IMR-90 (cell line): Measurements from ENCODE around the gene C19orf25. TPM values are rescaled to one million over a fixed set of nuclear protein-coding genes. Genes with fewer than 3 reads are reported as not detected.

Experiments used
- ATAC-seq: fragments of 200-7000 bp; cut with Tn5 transposase; 2 replicates; pipeline ENCODE4 v1.9.1; 2020; ENCODE audit warnings: low read depth, mild to moderate bottlenecking, moderate library complexity
- BruUV-seq: library from RNA; stranded (reverse); fragments of 400-500 nt; replicated peaks from 2 replicates; lab custom pipeline; 2021; lab: Mats Ljungman, UMichigan
- CTCF ChIA-PET: fragments of 300-600 bp; formaldehyde crosslinking; extraction: SDS; loops from one replicate; lab custom pipeline; 2021; ENCODE audit warnings: antibody characterized with exemption; lab: Yijun Ruan, JAX
- POLR2A ChIA-PET: fragments of 300-600 bp; sonication (Branson Sonifier 250); formaldehyde crosslinking; loops from one replicate; lab custom pipeline; 2022; ENCODE audit warnings: antibody characterized with exemption; ENCODE audit not compliant: unreplicated experiment; lab: Charles Lee
- DNase-seq: peaks from one replicate; pipeline ENCODE4 v3.0.0; 2013
- H2AFZ ChIP-seq: replicated peaks from 2 replicates; pipeline ENCODE3; 2013; ENCODE audit warnings: low read length, mild to moderate bottlenecking; ENCODE audit not compliant: poor library complexity
- H2AK5ac ChIP-seq: 2 replicates; pipeline ENCODE4 v1.6.1; 2013; ENCODE audit warnings: low read depth, low read length, inconsistent platforms
- H2AK9ac ChIP-seq: replicated peaks from 2 replicates; pipeline ENCODE3; 2013; ENCODE audit warnings: mild to moderate bottlenecking, low read depth, low read length, moderate library complexity; ENCODE audit not compliant: poor library complexity
- H2BK120ac ChIP-seq: 2 replicates; pipeline ENCODE4 v1.6.1; 2013; ENCODE audit warnings: low read depth, low read length, inconsistent platforms
- H2BK15ac ChIP-seq: 3 replicates; pipeline ENCODE4 v1.6.1; 2013; ENCODE audit warnings: low read depth, low read length, inconsistent platforms
- H2BK20ac ChIP-seq: 2 replicates; pipeline ENCODE4 v1.6.1; 2013; ENCODE audit warnings: low read depth, mild to moderate bottlenecking, inconsistent platforms, low read length, moderate library complexity
- H2BK5ac ChIP-seq: 2 replicates; pipeline ENCODE4 v1.6.1; 2013; ENCODE audit warnings: mild to moderate bottlenecking, low read depth, low read length, inconsistent platforms; ENCODE audit not compliant: poor library complexity, severe bottlenecking
- H3K14ac ChIP-seq: replicated peaks from 2 replicates; pipeline ENCODE4 v1.6.1; 2013; ENCODE audit warnings: low read depth, low read length, inconsistent platforms
- H3K18ac ChIP-seq: 2 replicates; pipeline ENCODE4 v1.6.1; 2013; ENCODE audit warnings: low read depth, low read length, control low read depth
- H3K23ac ChIP-seq: 2 replicates; pipeline ENCODE4 v1.6.1; 2013; ENCODE audit warnings: low read depth, low read length, inconsistent platforms
- H3K27ac ChIP-seq: 2 replicates; pipeline ENCODE4 v1.5.1; 2013; ENCODE audit warnings: mild to moderate bottlenecking, control low read depth, low read length; ENCODE audit not compliant: insufficient read depth
- H3K27me3 ChIP-seq: 2 replicates; pipeline ENCODE4 v1.6.1; 2013; ENCODE audit warnings: low read length; ENCODE audit not compliant: control insufficient read depth, insufficient read depth
- H3K36me3 ChIP-seq: 2 replicates; pipeline ENCODE4 v1.6.1; 2013; ENCODE audit warnings: low read length, mixed read lengths; ENCODE audit not compliant: control insufficient read depth, insufficient read depth
- H3K4ac ChIP-seq: 2 replicates; pipeline ENCODE4 v1.6.1; 2013; ENCODE audit warnings: low read depth, low read length, inconsistent platforms
- H3K4me1 ChIP-seq: 2 replicates; pipeline ENCODE4 v1.6.1; 2013; ENCODE audit warnings: low read length, mixed read lengths; ENCODE audit not compliant: control insufficient read depth, insufficient read depth
- H3K4me2 ChIP-seq: 2 replicates; pipeline ENCODE4 v1.6.1; 2013; ENCODE audit warnings: low read depth, mild to moderate bottlenecking, control low read depth, low read length, moderate library complexity
- H3K4me3 ChIP-seq: 2 replicates; pipeline ENCODE4 v1.5.1; 2013; ENCODE audit warnings: low read depth, mild to moderate bottlenecking, control low read depth, low read length, moderate library complexity; ENCODE audit not compliant: insufficient read depth
- H3K56ac ChIP-seq: 2 replicates; pipeline ENCODE4 v1.6.1; 2013; ENCODE audit warnings: low read length, inconsistent platforms; ENCODE audit not compliant: insufficient read depth; ENCODE audit errors: extremely low read depth
- H3K79me1 ChIP-seq, 2 experiments: 2 replicates each; pipeline ENCODE4 v1.6.1; 2013; ENCODE audit warnings: low read length in 2 of 2, inconsistent platforms in 1 of 2, low read depth in 1 of 2
- H3K9ac ChIP-seq: 2 replicates; pipeline ENCODE4 v1.6.1; 2013; ENCODE audit warnings: low read depth, low read length, control low read depth
- H3K9me1 ChIP-seq: 2 replicates; pipeline ENCODE4 v1.6.1; 2013; ENCODE audit warnings: low read length, inconsistent platforms; ENCODE audit not compliant: insufficient read depth
- H3K9me3 ChIP-seq: 2 replicates; pipeline ENCODE4 v1.6.1; 2013; ENCODE audit warnings: low read length; ENCODE audit not compliant: control insufficient read depth, insufficient read depth
- H4K20me1 ChIP-seq: 2 replicates; pipeline ENCODE4 v1.6.1; 2013; ENCODE audit warnings: low read length, inconsistent platforms; ENCODE audit not compliant: insufficient read depth
- H4K5ac ChIP-seq: 2 replicates; pipeline ENCODE4 v1.6.1; 2013; ENCODE audit warnings: mild to moderate bottlenecking, low read depth, low read length, control low read depth
- H4K8ac ChIP-seq, 2 experiments: 2 replicates each; pipeline ENCODE4 v1.6.1; 2013; ENCODE audit warnings: low read depth in 2 of 2, low read length in 2 of 2, control low read depth in 1 of 2, inconsistent platforms in 1 of 2
- H4K91ac ChIP-seq: 2 replicates; pipeline ENCODE4 v1.6.1; 2013; ENCODE audit warnings: low read depth, low read length, inconsistent platforms; ENCODE audit not compliant: insufficient read depth
- BHLHE40 ChIP-seq: fragments of 150-350 bp; IDR thresholded peaks from 2 replicates; pipeline ENCODE4 v1.6.1; 2016; ENCODE audit warnings: mild to moderate bottlenecking, low read depth, low read length
- CTCF ChIP-seq: conservative IDR thresholded peaks from 2 replicates; pipeline ENCODE4 v1.5.1; 2012; ENCODE audit warnings: mild to moderate bottlenecking, low read depth, low read length, improper control_type of control experiment
- FOS ChIP-seq: fragments of 150-350 bp; IDR thresholded peaks from 2 replicates; pipeline ENCODE4 v1.6.1; 2016; ENCODE audit warnings: low read depth, low read length
- MXI1 ChIP-seq: IDR thresholded peaks from 2 replicates; pipeline ENCODE4 v1.6.1; 2012; ENCODE audit warnings: low read depth, mild to moderate bottlenecking, low read length, moderate library complexity, borderline replicate concordance
- WGBS, 2 experiments: methylation state at CpG; one replicate each; pipeline versions ENCODE4 v1.1.5 to v1.1.7; 2013; ENCODE audit warnings: missing lambda C conversion rate in 2 of 2; ENCODE audit not compliant: insufficient read length in 1 of 2; ENCODE audit errors: extremely low coverage in 2 of 2; 5-methylcytosine and 5-hydroxymethylcytosine counted together
- dilution Hi-C: fragments of 300-500 bp; cut with HindIII; formaldehyde crosslinking; loops from one replicate; pipeline ENCODE4 v1.14.3; 2018; ENCODE audit warnings: low sequenced_read_pairs; ENCODE audit not compliant: unreplicated experiment
- in situ Hi-C: fragments of 300-500 bp; cut with MboI; formaldehyde crosslinking; loops from 3 replicates; pipeline ENCODE4 v1.14.3; 2019; ENCODE audit warnings: low sequenced_read_pairs, inconsistent platforms, mixed read lengths
- intact Hi-C: fragments of 100-400 bp; cut with micrococcal nuclease; formaldehyde crosslinking; loops from 2 replicates; pipeline ENCODE4 v1.10.0; 2022
- polyA plus RNA-seq, 3 experiments: library from polyadenylated mRNA; depleted of rRNA; stranded (reverse); fragments of >200 nt; gene quantifications; 2 replicates each; pipeline ENCODE4 v1.2.3, GENCODE V29; 2012; ENCODE audit warnings: low replicate concordance in 1 of 3
- total RNA-seq: library from RNA; depleted of rRNA; stranded (reverse); fragments of >200 nt; gene quantifications from 2 replicates; pipeline ENCODE4 v1.2.3, GENCODE V29; 2012

The C19orf25 gene
- total and polyA plus RNA-seq, 2 of the 4 experiments (the other 2 are of a cell fraction) = 10.4 to 34.9 TPM

GRCh38 chr19:1514986-1515721 is 36.1 kb upstream of the C19orf25 start (continued):
- TF ChIP-seq FOS = no peak

- H3K27ac ChIP-seq = no peak overlapping the region
Measured at GRCh38 chr19:1514295-1514661, 35.3 kb upstream of the C19orf25 start.

More at GRCh38 chr19:1514295-1514661, 35.3 kb upstream of the C19orf25 start:
- no peak overlapping the region for H3K14ac ChIP-seq
- H3K4me2 ChIP-seq = no peak overlapping the region
- H3K4ac ChIP-seq = peak overlapping the region; percentile 64
- no peak overlapping the region for H4K91ac ChIP-seq
- H3K79me1 ChIP-seq = peaks cover 4 to 15% of the 10 kb centered on the region in 2 experiments; a peak in 1 of 4 replicates
- no peaks in the 10 kb centered on the region for H3K9me1 ChIP-seq
- TF ChIP-seq CTCF (no peak), BHLHE40 (no peak), MXI1 (no peak)
- no peak overlapping the region for H3K9ac ChIP-seq
- dilution Hi-C loops (no loop called here), in situ Hi-C loops (no loop called here), intact Hi-C loops (no loop called here)
- peaks cover 6% of the 10 kb centered on the region; the same call in 1 of the 2 replicates for H4K20me1 ChIP-seq
- H2BK15ac ChIP-seq = no peak overlapping the region
- ATAC-seq (no peak), DNase-seq (no peak)
- H3K23ac ChIP-seq = no peak overlapping the region
- peaks cover 4% of the 10 kb centered on the region; the same call in 1 of the 2 replicates for H3K4me1 ChIP-seq
- no peak overlapping the region; a peak in 2 of 4 replicates for H4K8ac ChIP-seq
- no peak overlapping the region for H2BK120ac ChIP-seq
- ChIA-PET POLR2A (no interaction called here), CTCF (interaction anchor here (0.7 kb wide), 1 partner anchor 52 kb away, joined by 11 read pairs; no protein-coding TSS in a partner anchor)
- no peak overlapping the region for H2BK5ac ChIP-seq
- no peak overlapping the region for H4K5ac ChIP-seq
- H3K27me3 ChIP-seq = no peaks in the 10 kb centered on the region; the same call in 1 of the 2 replicates
- WGBS, 2 experiments = 100% methylated on average over 1 of the region's 10 CpGs; no CpG with 5 or more reads in 1 of the 2 experiments
- peaks cover 4% of the 10 kb centered on the region; the same call in 1 of the 2 replicates for H3K36me3 ChIP-seq
- H3K9me3 ChIP-seq = peaks cover 2% of the 10 kb centered on the region; the same call in 1 of the 2 replicates
- H3K4me3 ChIP-seq = no peak overlapping the region
- H2AK9ac ChIP-seq = no peak overlapping the region
- H3K56ac ChIP-seq = no peak overlapping the region
- no peak overlapping the region for H3K18ac ChIP-seq
- H2AK5ac ChIP-seq = peak overlapping the region; percentile 50; the same call in 1 of the 2 replicates
- H2AFZ ChIP-seq = no peak overlapping the region
- H2BK20ac ChIP-seq = no peak overlapping the region
- no TSS peak for BruUV-seq
